Thoracic aorta (tissue), 2 donors: ENCODE measurements around the gene ZDHHC4. TPM values are rescaled to one million over a fixed set of nuclear protein-coding genes. Genes with fewer than 3 reads are reported as not detected.

Experiments used
- ATAC-seq: fragments of 150-250 bp; one replicate; pipeline ENCODE4 v1.8.0; 2017; ENCODE audit warnings: low read depth; ENCODE audit not compliant: insufficient number of reproducible peaks, low FRiP score
- DNase-seq: peaks from one replicate; pipeline ENCODE4 v3.0.0-alpha.2; 2020; ENCODE audit warnings: low spot score
- H3K27ac ChIP-seq, 2 donors: fragments of 200-600 bp; sonication (generic); 1 replicate in 1 of 2; 2 replicates in 1 of 2; pipeline ENCODE4 v1.5.1; 2016; ENCODE audit warnings: mild to moderate bottlenecking in 2 of 2, moderate library complexity in 2 of 2
- H3K27me3 ChIP-seq: fragments of 200-600 bp; sonication (generic); replicated peaks from 2 replicates; pipeline ENCODE4 v1.6.0; 2016; ENCODE audit warnings: mild to moderate bottlenecking; ENCODE audit not compliant: insufficient read depth
- H3K36me3 ChIP-seq: fragments of 200-600 bp; sonication (generic); one replicate; pipeline ENCODE4 v1.5.1; 2016
- H3K4me1 ChIP-seq, 2 donors: fragments of 200-600 bp; sonication (generic); 1 replicate in 1 of 2; 2 replicates in 1 of 2; pipeline versions ENCODE4 v1.5.1 to v1.6.0; 2016; ENCODE audit warnings: low read depth in 2 of 2, mild to moderate bottlenecking in 1 of 2; ENCODE audit not compliant: control insufficient read depth in 1 of 2
- H3K4me3 ChIP-seq: fragments of 200-600 bp; sonication (generic); 2 replicates; pipeline ENCODE4 v1.5.1; 2016; ENCODE audit warnings: mild to moderate bottlenecking
- H3K9me3 ChIP-seq: fragments of 200-600 bp; sonication (generic); 2 replicates; pipeline ENCODE4 v1.5.1; 2016
- CTCF ChIP-seq: fragments of 200-600 bp; sonication (generic); IDR thresholded peaks from one replicate; pipeline ENCODE4 v1.5.1; 2019; ENCODE audit warnings: antibody characterized with exemption
- total RNA-seq, 2 donors: library from RNA; depleted of rRNA; stranded (reverse); fragments of >200 nt; gene quantifications; one replicate each; pipeline versions ENCODE4 v1.1.0 to v1.2.3, GENCODE V29; 2016

The ZDHHC4 gene
- total RNA-seq, 2 donors from 2014 or later = 35.3 to 101 TPM

- Histone ChIP-seq H3K36me3 (peaks cover 39% of the 10 kb centered on the region), H3K4me3 (peak overlapping the region; percentile 95), H3K27ac (peak overlapping the region; percentile 81 to 82), H3K27me3 (no peaks in the 10 kb centered on the region), H3K4me1 (peaks cover 11 to 24% of the 10 kb centered on the region in 2 donors), H3K9me3 (no peaks in the 10 kb centered on the region)
- ATAC-seq (no peak), DNase-seq (no peak)
- no peak for TF ChIP-seq CTCF
These were observed 13.4 kb downstream of the ZDHHC4 start for GRCh38 chr7:6590645-6591110.

- H3K27ac ChIP-seq = no peak overlapping the region
- DNase-seq = no peak
- H3K4me3 ChIP-seq = no peak overlapping the region
- TF ChIP-seq CTCF = no peak
- H3K36me3 ChIP-seq = peaks cover 63% of the 10 kb centered on the region
- no peaks in the 10 kb centered on the region for H3K27me3 ChIP-seq
- ATAC-seq = no peak
- no peaks in the 10 kb centered on the region for H3K9me3 ChIP-seq
- H3K4me1 ChIP-seq = no peaks in the 10 kb centered on the region
These were observed 22.8 kb downstream of the ZDHHC4 start for GRCh38 chr7:6600093-6600492.

GRCh38 chr7:6604458-6604857 lies 27.2 kb downstream of the ZDHHC4 start:
- ATAC-seq = no peak
- DNase-seq = no peak
- H3K27me3 ChIP-seq = no peaks in the 10 kb centered on the region
- no peak overlapping the region for H3K27ac ChIP-seq
- peaks cover 45% of the 10 kb centered on the region for H3K36me3 ChIP-seq
- no peak for TF ChIP-seq CTCF
- no peaks in the 10 kb centered on the region for H3K4me1 ChIP-seq
- H3K9me3 ChIP-seq = no peaks in the 10 kb centered on the region
- no peak overlapping the region for H3K4me3 ChIP-seq

- no peak for DNase-seq
These were observed 29.8 kb downstream of the ZDHHC4 start for GRCh38 chr7:6606866-6607583.

GRCh38 chr7:6607651-6608051 lies 30.4 kb downstream of the ZDHHC4 start:
- H3K36me3 ChIP-seq = peaks cover 27% of the 10 kb centered on the region
- no peak for ATAC-seq

More at GRCh38 chr7:6606866-6607583, 29.8 kb downstream of the ZDHHC4 start:
- H3K36me3 ChIP-seq = peaks cover 29% of the 10 kb centered on the region
- ATAC-seq = no peak
- no peak overlapping the region for H3K4me3 ChIP-seq
- no peaks in the 10 kb centered on the region for H3K27me3 ChIP-seq
- no peaks in the 10 kb centered on the region for H3K4me1 ChIP-seq
- TF ChIP-seq CTCF = no peak
- H3K9me3 ChIP-seq = no peaks in the 10 kb centered on the region
- no peak overlapping the region for H3K27ac ChIP-seq

More at GRCh38 chr7:6607651-6608051, 30.4 kb downstream of the ZDHHC4 start:
- Histone ChIP-seq H3K9me3 (no peaks in the 10 kb centered on the region), H3K4me3 (no peak overlapping the region), H3K27me3 (no peaks in the 10 kb centered on the region), H3K27ac (no peak overlapping the region), H3K4me1 (no peaks in the 10 kb centered on the region)
- no peak for TF ChIP-seq CTCF
- DNase-seq = no peak
